Loucy (cell line): ENCODE measurements around the gene CD300A.

Source experiments
- EZH2phosphoT487 ChIP-seq: fragments of 200-600 bp; IDR thresholded peaks from 2 replicates; pipeline ENCODE4 v1.6.1; 2018; ENCODE audit warnings: antibody characterized with exemption, mild to moderate bottlenecking, moderate library complexity, borderline replicate concordance
- TF ChIP-seq, protein P1 (sequence below): fragments of 200-600 bp; sonication (generic); conservative IDR thresholded peaks from 2 replicates; pipeline ENCODE4 v1.5.1; 2014; ENCODE audit warnings: mild to moderate bottlenecking, antibody characterized with exemption, low read length

DNA sequence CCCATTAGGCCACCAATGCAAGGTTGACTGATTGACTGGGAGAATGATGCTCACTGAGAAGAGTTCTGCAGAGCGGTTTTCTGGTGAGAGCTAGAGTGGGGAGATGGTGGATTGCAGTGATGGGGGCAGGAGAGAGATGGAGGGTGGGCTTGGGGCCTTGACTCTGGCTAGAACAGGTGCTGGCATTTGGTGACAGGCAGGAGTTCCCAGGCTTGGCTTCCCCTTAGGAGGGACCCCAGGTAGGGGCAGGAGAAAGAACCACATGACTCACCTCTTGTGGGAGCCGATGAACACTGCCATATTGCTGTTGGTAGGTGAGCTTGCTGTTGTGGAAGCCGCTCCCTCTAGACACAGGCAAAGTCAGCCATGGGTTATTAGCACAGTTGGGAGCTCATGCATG lies 56.9 kb downstream of the CD300A start:
- TF ChIP-seq, protein P1, sequence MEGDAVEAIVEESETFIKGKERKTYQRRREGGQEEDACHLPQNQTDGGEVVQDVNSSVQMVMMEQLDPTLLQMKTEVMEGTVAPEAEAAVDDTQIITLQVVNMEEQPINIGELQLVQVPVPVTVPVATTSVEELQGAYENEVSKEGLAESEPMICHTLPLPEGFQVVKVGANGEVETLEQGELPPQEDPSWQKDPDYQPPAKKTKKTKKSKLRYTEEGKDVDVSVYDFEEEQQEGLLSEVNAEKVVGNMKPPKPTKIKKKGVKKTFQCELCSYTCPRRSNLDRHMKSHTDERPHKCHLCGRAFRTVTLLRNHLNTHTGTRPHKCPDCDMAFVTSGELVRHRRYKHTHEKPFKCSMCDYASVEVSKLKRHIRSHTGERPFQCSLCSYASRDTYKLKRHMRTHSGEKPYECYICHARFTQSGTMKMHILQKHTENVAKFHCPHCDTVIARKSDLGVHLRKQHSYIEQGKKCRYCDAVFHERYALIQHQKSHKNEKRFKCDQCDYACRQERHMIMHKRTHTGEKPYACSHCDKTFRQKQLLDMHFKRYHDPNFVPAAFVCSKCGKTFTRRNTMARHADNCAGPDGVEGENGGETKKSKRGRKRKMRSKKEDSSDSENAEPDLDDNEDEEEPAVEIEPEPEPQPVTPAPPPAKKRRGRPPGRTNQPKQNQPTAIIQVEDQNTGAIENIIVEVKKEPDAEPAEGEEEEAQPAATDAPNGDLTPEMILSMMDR = no peak
- TF ChIP-seq EZH2phosphoT487 = no peak
